ENCODE data around the gene ACACA.
"Not testable (repeated sequence)": the region's sequence is repeated elsewhere in the genome, so short reads cannot be mapped to it uniquely, and the experiment has no call there.

ACACA gene

GRCh38 chr17:37392024-37392590, 14.5 kb downstream of the ACACA start:
- no peak for DNase-seq

- DNase-seq: no peak
These were observed 15.5 kb downstream of the ACACA start for GRCh38 chr17:37391146-37391545.

GRCh38 chr17:37389160-37389559, 17.5 kb downstream of the ACACA start:
- no peak for DNase-seq

- DNase-seq: no peak
These were observed 18.4 kb downstream of the ACACA start for GRCh38 chr17:37388266-37388665.

GRCh38 chr17:37386462-37386861, 20.2 kb downstream of the ACACA start:
- no peak for DNase-seq

- DNase-seq: no peak
These were observed 21.1 kb downstream of the ACACA start for GRCh38 chr17:37385474-37385990.

- no peak for DNase-seq
These were observed 22.0 kb downstream of the ACACA start for GRCh38 chr17:37384560-37385149.

GRCh38 chr17:37382056-37382455, 24.6 kb downstream of the ACACA start:
- no peak for DNase-seq

- DNase-seq: no peak
These were observed 30.9 kb downstream of the ACACA start, which contains the start of gene C17orf78 for GRCh38 chr17:37375706-37376105. Gene C17orf78 (plus strand): TSS chr17:37375985. CDS start chr17:37376093, 108 bp downstream.

- peak; percentile 63 for DNase-seq
These were observed 33.0 kb downstream of the ACACA start for GRCh38 chr17:37373530-37374159.

GRCh38 chr17:37368577-37368976, 38.1 kb downstream of the ACACA start:
- no peak for DNase-seq

- no peak for DNase-seq
These were observed 41.0 kb downstream of the ACACA start for GRCh38 chr17:37365589-37365988.

GRCh38 chr17:37361543-37361942, 45.1 kb downstream of the ACACA start:
- DNase-seq: no peak

- no peak for DNase-seq
These were observed 46.0 kb downstream of the ACACA start for GRCh38 chr17:37360632-37361031.

GRCh38 chr17:37359682-37360188, 46.9 kb downstream of the ACACA start:
- DNase-seq: no peak

GRCh38 chr17:37358830-37359681, 47.6 kb downstream of the ACACA start:
- DNase-seq: peak; percentile 90

- peak; percentile 42 for DNase-seq
These were observed 48.4 kb downstream of the ACACA start for GRCh38 chr17:37358098-37358829.

- not testable (repeated sequence) for DNase-seq
These were observed 49.7 kb downstream of the ACACA start for GRCh38 chr17:37356796-37357569.

- DNase-seq: not testable (repeated sequence)
These were observed 59.7 kb downstream of the ACACA start for GRCh38 chr17:37346863-37347402.

- DNase-seq: no peak
These were observed 62.1 kb downstream of the ACACA start for GRCh38 chr17:37344519-37344918.

- no peak for DNase-seq
These were observed 64.0 kb downstream of the ACACA start for GRCh38 chr17:37342589-37342988.

All from activated naive CD4-positive, alpha-beta T cell treated with anti-CD3 and anti-CD28 coated beads, Interleukin-2, amount 50 U/mL, for 16 hours (primary cell).